Ishikawa (cell line): ENCODE results near the gene SMAD1.

Experiments
- CEBPB ChIP-seq: IDR thresholded peaks from 2 replicates; pipeline ENCODE4 v1.6.1; 2012
- CREB1 ChIP-seq: IDR thresholded peaks from 2 replicates; pipeline ENCODE4 v1.6.1; 2012; ENCODE audit warnings: low read depth
- FOXM1 ChIP-seq: IDR thresholded peaks from 2 replicates; pipeline ENCODE4 v1.6.1; 2012; ENCODE audit warnings: low read depth, borderline replicate concordance
- MAX ChIP-seq: IDR thresholded peaks from 2 replicates; pipeline ENCODE4 v1.6.1; 2012
- NFIC ChIP-seq: IDR thresholded peaks from 2 replicates; pipeline ENCODE4 v1.6.1; 2012
- RAD21 ChIP-seq: IDR thresholded peaks from 2 replicates; pipeline ENCODE4 v1.6.1; 2012; ENCODE audit warnings: low read depth

GRCh38 chr4:145438298-145438697 lies 43.4 kb upstream of the SMAD1 start:
- no peak for TF ChIP-seq MAX
- TF ChIP-seq CEBPB = no peak
- TF ChIP-seq NFIC = no peak
- TF ChIP-seq RAD21 = no peak
- TF ChIP-seq FOXM1 = no peak
- no peak for TF ChIP-seq CREB1
